GM19238 (cell line): ENCODE measurements around the gene ANAPC2.

Experiments
- DNase-seq: peaks from one replicate; pipeline ENCODE4 v3.0.0; 2011; ENCODE audit warnings: low spot score; ENCODE audit not compliant: insufficient read length

Gene ANAPC2

DNA sequence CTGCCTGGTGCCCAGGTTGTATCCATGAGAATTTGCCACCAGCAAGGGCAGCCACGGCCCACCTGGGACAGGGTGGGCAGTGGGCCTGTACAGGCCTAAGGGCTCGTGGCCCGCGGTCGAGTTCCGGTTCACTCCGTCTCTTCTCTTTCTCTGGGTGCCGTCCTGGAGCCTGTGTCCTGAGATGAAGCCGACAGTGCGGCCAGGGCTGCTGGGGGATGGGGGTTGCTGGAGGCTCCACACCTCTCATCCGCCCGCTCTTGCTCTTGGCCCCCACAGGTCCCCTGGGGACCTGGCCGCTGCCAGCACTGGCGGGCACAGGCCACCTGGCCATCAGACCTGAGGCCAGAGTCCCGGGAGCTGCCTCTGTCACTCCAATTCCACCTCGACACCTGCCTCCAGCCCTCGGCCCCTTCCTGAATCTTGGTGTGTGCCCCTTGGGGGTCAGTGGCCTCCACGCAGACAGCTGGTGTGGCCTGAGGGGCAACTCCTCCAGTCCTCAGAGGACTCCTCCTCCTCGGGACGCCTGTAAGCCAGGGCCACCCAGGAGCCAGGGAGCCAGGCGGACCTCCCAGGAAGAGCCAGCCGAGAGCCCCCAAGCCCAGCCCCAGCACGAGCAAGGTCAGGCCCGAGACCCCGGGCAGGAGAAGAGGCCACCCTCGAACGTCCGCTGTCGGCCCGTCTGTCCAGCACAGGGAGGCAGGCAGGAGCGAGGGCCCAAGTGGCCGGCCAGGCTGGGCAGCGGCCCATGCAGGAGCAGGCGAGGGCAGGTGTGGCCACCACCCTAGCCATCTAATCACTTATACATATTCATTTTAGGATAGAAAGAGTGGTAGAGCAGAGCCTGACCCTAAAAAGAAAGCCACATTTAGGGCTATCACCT, 23.8 kb downstream of the ANAPC2 start:
- no peak for DNase-seq

- no peak for DNase-seq
Measured at GRCh38 chr9:137163805-137164204, 24.6 kb downstream of the ANAPC2 start.

DNA sequence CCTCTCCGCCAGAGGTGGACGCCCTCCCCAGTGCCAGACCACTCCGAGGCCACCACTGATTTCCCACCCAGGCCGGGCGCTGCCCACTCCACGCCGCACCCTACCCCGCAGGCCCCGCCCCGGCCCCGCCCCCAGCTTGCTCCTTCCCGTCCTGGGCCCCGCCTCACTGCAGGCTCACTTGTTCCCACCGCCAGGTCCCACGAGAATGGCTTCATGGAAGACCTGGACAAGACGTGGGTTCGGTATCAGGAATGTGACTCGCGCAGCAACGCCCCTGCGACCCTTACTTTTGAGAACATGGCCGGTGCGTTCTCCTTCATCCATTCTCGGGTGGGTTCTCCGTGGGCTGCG, 25.0 kb downstream of the ANAPC2 start:
- DNase-seq, result no peak

DNA sequence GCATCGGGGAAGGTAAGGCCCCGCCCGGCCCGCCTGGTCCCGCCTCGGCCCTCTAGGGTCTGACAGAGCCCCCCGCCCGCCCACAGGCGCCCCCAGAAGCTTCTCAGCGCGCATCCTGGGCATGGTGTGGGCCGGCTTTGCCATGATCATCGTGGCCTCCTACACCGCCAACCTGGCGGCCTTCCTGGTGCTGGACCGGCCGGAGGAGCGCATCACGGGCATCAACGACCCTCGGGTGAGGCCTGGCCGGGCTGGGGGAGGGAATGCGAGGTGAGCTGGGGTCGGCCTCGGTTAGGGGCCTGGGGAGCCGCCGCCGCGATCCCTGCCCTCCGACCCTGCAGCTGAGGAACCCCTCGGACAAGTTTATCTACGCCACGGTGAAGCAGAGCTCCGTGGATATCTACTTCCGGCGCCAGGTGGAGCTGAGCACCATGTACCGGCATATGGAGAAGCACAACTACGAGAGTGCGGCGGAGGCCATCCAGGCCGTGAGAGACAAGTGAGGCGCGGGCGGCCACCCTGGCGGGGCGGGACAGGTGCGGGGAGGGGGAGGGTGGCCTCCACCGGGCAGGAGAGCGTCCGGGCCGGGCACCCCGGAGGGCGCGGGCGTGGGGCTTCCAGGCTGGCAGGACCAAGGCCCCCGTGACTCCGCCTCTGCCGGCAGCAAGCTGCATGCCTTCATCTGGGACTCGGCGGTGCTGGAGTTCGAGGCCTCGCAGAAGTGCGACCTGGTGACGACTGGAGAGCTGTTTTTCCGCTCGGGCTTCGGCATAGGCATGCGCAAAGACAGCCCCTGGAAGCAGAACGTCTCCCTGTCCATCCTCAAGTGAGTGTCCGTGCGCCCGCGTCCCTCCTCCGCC, 25.6 kb downstream of the ANAPC2 start:
- no peak for DNase-seq

DNA sequence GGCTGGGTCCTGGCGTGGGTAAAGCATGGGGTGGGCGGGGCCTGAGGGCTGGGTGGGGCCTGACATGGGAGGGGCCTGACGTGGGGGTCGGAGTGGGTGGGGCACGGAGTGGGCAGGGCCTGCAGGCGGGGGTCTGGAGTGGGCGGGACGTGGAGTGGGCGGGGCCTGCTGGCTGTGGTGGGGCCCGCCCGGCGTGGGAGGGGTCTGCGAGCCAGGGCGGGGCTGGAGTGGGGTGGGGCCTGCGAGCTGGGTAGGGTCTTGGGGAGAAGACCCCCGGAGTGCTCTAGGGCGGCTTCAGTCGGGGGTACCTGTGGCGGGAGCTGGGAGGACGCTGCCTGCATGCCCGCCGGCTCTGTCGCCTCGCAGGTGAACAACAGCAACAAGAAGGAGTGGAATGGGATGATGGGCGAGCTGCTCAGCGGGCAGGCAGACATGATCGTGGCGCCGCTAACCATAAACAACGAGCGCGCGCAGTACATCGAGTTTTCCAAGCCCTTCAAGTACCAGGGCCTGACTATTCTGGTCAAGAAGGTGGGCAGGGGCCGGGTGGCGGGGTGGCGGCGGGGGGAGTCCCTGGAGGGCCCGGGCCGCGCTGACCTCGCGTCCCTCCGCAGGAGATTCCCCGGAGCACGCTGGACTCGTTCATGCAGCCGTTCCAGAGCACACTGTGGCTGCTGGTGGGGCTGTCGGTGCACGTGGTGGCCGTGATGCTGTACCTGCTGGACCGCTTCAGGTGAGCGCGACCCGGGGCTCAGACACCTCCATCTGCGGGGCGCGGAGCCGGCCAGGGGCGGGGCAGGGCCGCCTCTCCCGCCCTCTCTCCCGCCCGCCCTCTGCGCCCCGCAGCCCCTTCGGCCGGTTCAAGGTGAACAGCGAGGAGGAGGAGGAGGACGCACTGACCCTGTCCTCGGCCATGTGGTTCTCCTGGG, 26.5 kb downstream of the ANAPC2 start:
- DNase-seq, result no peak

DNA sequence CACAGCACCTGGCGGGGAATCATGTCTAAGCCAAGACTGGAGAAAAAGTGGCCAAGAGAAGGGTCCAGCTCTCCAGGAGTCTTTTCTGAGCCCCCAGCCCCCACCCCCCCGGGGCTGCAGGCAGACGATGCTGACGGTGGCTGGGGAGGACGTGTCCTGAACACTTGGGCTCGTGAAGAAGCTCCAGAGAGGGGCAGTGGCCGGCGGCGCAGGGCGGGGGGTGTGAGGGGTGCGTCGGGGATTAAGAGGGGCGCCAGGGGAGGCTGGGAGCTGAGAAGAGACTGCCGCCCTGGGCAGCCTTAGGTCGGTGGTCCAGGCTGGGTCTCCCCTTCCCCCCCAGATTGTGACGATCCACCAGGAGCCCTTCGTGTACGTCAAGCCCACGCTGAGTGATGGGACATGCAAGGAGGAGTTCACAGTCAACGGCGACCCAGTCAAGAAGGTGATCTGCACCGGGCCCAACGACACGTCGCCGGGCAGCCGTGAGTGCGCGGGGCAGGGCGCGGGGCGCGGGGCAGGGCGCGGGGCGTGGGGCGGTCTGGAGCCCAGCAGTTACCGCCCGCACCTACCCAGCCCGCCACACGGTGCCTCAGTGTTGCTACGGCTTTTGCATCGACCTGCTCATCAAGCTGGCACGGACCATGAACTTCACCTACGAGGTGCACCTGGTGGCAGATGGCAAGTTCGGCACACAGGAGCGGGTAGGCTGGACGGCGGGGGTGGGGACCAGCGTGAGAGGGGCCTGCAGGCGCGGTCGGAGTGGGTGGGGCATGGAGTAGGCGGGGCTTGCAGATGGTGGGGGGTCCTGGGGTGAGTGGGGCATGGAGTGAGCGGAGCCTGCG, 27.4 kb downstream of the ANAPC2 start:
- no peak for DNase-seq

- DNase-seq, result no peak
Measured at GRCh38 chr9:137160054-137160425, 28.3 kb downstream of the ANAPC2 start.

- DNase-seq, result no peak
Measured at GRCh38 chr9:137159105-137160053, 29.0 kb downstream of the ANAPC2 start.

DNA sequence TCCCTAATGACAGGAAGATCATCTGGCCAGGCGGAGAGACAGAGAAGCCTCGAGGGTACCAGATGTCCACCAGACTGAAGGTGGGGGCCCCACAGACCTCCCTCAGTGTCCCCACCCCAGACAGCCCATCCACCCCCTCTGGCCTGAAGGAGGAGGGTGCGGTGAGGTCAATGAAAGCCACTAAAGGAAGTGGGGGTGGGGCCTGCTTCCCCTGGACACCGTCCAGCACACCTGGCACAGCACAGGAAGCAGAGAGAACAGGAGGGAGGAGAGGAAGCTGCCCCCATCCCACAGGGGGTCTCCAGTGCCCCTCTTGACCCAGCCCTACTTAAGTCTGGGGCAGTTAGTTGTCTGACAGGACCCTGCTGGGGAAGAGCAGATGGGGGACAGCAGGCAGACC, 29.7 kb downstream of the ANAPC2 start:
- DNase-seq, result no peak

DNA sequence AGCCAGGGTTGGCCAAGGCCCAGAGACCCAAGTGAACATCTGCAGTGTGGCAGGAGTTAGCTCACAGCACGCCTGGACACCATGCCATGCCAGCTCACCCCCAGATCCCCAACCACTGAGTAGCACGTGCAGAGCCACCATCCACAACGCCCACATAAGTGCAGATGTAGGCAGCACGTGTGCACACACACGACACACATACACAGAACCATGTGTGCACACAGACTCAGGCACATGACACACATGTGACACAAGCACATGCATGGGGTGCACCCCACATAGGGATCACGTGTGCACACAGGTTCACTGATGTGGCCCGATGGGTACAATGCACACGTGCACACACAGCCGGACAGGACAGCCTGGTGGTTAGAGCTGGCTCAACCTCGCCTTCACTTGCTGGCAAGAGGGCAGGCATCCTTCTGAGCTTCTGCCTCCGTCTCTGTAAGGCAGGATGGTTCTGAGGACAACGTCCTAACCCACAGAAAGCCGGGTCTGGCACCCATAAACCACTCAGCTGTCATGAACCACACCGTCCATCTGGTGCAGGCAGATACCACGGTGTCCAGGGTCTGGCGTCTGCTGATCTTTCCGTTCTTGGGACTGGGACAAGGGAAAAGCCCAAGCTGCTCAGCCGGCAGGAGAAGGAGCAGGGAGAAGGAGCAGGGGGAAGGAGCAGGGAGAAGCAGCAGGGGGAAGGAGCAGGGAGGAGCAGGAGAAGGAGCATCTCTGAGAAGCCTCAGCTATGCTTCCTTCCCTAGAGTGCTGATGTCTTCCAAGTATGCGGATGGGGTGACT, 30.5 kb downstream of the ANAPC2 start:
- DNase-seq, result no peak

- no peak for DNase-seq
Measured at GRCh38 chr9:137156567-137157375, 31.6 kb downstream of the ANAPC2 start.

DNA sequence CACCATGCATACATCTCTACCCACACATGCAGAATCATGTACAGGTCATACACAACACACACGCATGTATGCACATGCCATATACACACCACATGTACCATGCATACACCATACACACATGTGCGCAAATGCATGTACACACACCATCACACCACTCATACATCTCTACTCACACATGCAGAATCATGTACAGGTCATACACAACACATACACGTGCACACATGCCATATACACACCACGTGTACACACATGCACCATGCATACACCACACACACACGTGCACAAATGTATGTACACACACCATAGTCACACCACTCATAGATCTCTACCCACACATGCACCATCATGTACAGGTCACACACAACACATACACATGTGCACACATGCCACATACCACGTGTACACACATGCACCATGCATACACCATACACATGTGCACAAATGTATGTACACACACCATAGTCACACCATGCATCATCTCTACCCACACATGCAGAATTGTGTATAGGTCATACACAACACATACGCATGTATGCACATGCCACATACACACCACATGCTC, 35.4 kb downstream of the ANAPC2 start:
- DNase-seq, result no peak

- peak; percentile 77 for DNase-seq
Measured at GRCh38 chr9:137150617-137151457, 37.5 kb downstream of the ANAPC2 start.

DNA sequence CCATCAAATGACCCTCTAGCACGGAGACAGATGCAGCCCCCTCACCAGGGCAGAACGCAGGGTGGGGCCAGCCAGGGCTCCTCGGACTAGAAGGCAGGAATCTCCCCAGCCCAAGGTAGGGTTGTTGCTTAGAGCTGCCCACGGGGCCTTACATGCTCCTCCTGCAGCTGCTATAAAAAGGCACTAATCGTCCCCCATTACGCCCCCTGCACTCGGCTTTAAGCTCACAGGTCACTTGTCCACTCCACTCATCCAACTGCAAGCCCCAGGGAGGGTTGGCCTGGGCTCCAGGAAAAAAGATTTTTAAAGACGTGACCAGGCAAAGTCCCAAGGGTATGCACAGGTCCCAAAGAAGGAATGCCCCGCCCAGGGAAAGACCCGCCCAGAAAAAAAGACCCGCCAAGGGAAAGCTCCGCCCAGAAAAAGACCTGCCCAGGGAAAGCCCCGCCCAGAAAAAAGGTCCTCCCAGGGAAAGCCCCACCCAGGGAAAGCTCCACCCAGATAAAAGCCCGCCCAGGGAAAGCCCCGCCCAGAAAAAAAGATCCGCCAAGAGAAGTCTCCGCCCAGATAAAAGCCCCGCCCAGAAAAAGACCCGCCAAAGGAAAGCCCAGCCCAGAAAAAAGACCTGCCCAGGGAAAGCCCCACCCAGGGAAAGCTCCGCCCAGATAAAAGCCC, 38.3 kb downstream of the ANAPC2 start:
- no peak for DNase-seq

DNA sequence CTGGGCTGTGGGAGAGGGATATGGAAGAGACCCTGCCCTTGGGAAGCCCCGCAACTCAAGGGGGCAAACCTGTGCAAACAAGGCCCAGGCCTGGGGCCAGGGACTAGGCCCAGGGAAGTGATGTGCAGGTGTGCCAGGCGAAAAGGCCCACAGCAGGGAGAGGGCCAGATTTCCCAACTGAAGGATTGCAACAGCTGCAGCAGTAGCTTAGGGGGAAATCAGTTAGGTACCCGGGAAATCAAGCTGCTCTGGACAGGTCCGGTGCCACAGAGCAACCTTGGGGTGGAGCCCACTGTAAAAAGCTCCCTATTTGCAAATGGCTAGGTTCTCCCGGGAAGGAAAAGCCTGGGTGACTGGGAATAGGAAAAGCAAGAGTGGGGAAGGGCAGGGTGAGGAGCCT, 39.0 kb downstream of the ANAPC2 start:
- no peak for DNase-seq

DNA sequence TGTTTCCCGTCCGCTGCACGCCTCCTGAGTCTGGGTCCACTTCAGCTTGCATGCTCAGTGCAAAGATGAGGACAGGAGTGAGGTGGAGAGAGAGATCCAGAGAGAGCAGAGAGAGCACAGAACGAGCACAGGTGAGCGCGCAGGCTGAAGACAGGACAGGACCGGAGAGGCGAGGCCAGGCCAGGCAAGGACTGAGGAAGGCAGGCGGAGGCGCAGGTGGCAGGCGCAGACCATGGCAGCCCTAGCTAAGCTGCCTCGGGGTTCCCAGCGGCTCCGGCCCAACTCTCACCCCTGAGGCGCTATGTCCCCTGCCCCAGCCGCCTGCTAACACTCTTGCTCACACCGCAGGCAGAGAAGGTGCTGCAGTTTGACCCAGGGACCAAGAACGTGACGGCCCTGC, 39.7 kb downstream of the ANAPC2 start:
- DNase-seq, result no peak
